ENCODE results near the gene LRP2.

GRCh38 chr2:169272010-169272409, 90.3 kb downstream of the LRP2 start:
- TF ChIP-seq CTCF (IDR thresholded peaks at IDR 0.05; ENCODE audit: insufficient read depth, low read depth, low read length) = no peak
- no peak for TF ChIP-seq EZH2 (IDR thresholded peaks at IDR 0.05; ENCODE audit: insufficient read depth, low read length)

Data from astrocyte (in vitro differentiated cells and primary cell).